Measurements from ENCODE around the gene CADM3. TPM values are rescaled to one million over a fixed set of nuclear protein-coding genes. Genes with fewer than 3 reads are reported as not detected.

The CADM3 gene
- total RNA-seq, 1 donor from 2014 or later = 0.13 TPM

DNA sequence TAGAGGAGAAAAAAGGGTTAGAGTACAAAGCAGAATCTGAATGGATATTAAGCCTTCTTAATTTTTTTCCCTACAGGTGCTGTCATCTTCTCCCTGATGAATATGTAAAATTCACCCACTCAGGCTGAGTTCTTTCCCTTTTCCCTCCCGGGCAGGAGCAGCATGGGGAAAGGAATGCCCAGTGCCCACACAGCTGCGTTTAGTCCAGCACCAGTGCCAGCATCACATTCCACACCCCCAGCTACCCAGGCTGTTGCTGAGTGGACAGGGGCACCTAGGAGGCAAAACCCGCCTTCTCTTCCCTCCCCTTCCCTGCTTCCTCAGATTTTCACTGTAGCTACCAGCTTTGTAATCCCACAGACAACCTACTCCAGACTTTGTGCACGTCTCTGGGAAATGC, 3.4 kb upstream of the CADM3 start:
- Mint-ChIP-seq H3K27me3 (ENCODE audit: unreplicated experiment) (peaks cover 55% of the 10 kb centered on the region), H3K36me3 (ENCODE audit: unreplicated experiment) (no peaks in the 10 kb centered on the region), H3K27ac (ENCODE audit: unreplicated experiment) (no peak overlapping the region), H3K4me1 (ENCODE audit: unreplicated experiment) (peaks cover 5% of the 10 kb centered on the region), H3K4me3 (ENCODE audit: unreplicated experiment) (no peak overlapping the region), H3K9me3 (ENCODE audit: unreplicated experiment) (no peaks in the 10 kb centered on the region)
- DNase-seq (ENCODE audit: extremely low spot score, unreplicated experiment) = no peak
- TF ChIP-seq, protein P1, sequence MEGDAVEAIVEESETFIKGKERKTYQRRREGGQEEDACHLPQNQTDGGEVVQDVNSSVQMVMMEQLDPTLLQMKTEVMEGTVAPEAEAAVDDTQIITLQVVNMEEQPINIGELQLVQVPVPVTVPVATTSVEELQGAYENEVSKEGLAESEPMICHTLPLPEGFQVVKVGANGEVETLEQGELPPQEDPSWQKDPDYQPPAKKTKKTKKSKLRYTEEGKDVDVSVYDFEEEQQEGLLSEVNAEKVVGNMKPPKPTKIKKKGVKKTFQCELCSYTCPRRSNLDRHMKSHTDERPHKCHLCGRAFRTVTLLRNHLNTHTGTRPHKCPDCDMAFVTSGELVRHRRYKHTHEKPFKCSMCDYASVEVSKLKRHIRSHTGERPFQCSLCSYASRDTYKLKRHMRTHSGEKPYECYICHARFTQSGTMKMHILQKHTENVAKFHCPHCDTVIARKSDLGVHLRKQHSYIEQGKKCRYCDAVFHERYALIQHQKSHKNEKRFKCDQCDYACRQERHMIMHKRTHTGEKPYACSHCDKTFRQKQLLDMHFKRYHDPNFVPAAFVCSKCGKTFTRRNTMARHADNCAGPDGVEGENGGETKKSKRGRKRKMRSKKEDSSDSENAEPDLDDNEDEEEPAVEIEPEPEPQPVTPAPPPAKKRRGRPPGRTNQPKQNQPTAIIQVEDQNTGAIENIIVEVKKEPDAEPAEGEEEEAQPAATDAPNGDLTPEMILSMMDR (IDR thresholded peaks at IDR 0.05) = no peak

DNA sequence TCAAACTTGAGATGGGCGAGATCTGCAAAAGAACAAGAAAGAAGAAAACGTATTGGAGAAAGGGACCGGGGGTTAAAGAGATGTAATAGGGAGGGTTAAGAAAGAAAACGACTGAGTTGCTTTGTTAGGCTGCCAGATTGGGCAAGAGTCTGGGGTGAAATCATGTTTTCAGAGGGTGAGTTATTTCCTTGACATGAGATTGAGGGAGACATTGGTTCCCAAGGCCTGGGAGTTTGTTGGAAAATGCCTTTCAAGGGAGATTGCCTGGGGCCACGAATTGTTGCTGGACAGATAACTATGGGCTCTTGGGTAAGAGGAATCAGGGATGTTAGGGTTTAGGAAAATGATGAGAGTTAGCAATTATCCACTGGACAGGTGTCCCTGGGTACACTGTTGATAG, 776 bp upstream of the CADM3 start:
- no peak for DNase-seq (ENCODE audit: extremely low spot score, unreplicated experiment)
- Mint-ChIP-seq H3K27me3 (ENCODE audit: unreplicated experiment) (peaks cover 65% of the 10 kb centered on the region), H3K27ac (ENCODE audit: unreplicated experiment) (no peak overlapping the region), H3K4me3 (ENCODE audit: unreplicated experiment) (no peak overlapping the region), H3K36me3 (ENCODE audit: unreplicated experiment) (no peaks in the 10 kb centered on the region), H3K4me1 (ENCODE audit: unreplicated experiment) (peaks cover 5% of the 10 kb centered on the region), H3K9me3 (ENCODE audit: unreplicated experiment) (no peaks in the 10 kb centered on the region)
- TF ChIP-seq, protein P1 (IDR thresholded peaks at IDR 0.05) = no peak

DNA sequence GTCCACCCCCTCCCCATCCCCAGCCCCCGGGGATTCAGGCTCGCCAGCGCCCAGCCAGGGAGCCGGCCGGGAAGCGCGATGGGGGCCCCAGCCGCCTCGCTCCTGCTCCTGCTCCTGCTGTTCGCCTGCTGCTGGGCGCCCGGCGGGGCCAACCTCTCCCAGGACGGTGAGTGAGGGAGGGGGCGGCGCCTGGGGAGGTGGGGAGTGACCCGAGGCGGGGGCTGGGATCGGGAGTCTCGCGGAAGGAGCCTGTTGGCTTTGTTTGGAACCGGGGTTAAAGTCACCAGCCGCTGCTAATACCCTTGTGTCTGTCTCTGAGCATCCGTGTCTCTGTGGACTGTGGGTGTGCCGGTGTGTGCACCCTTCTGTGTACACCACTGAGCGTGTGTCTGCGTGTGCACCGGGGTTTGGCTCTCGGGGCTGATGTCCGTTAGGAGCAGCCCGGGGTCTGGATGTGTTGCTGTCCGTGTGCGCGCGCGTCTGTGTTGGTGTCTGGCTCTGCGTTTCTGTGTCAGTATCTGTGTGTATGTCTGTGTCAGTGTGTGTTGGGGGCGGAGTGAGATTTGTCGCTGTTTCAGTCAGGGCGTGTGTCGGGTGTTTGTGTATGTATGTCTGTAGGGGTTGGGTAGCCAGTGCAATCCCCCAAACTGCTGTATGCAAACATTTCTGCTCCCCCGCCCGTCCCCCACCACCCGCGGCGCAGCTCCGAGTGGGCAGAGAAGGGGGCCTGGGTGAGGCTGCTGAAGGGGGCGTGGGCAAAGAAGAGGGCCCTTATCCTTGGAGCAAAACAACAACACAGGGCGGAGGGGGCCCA, 480 bp downstream of the CADM3 start:
- Mint-ChIP-seq H3K27me3 (ENCODE audit: unreplicated experiment) (peaks cover 54% of the 10 kb centered on the region), H3K4me3 (ENCODE audit: unreplicated experiment) (peak overlapping the region; percentile 24), H3K4me1 (ENCODE audit: unreplicated experiment) (peaks cover 5% of the 10 kb centered on the region), H3K9me3 (ENCODE audit: unreplicated experiment) (no peaks in the 10 kb centered on the region), H3K27ac (ENCODE audit: unreplicated experiment) (no peak overlapping the region), H3K36me3 (ENCODE audit: unreplicated experiment) (no peaks in the 10 kb centered on the region)
- TF ChIP-seq, protein P1 (IDR thresholded peaks at IDR 0.05) = no peak
- no peak for DNase-seq (ENCODE audit: extremely low spot score, unreplicated experiment)

GRCh38 chr1:159172614-159173291, 1.3 kb downstream of the CADM3 start:
- no peak for DNase-seq (ENCODE audit: extremely low spot score, unreplicated experiment)
- Mint-ChIP-seq H3K4me1 (ENCODE audit: unreplicated experiment) (peaks cover 5% of the 10 kb centered on the region), H3K36me3 (ENCODE audit: unreplicated experiment) (no peaks in the 10 kb centered on the region), H3K4me3 (ENCODE audit: unreplicated experiment) (no peak overlapping the region), H3K27me3 (ENCODE audit: unreplicated experiment) (peaks cover 51% of the 10 kb centered on the region), H3K27ac (ENCODE audit: unreplicated experiment) (no peak overlapping the region), H3K9me3 (ENCODE audit: unreplicated experiment) (no peaks in the 10 kb centered on the region)
- TF ChIP-seq, protein P1 (IDR thresholded peaks at IDR 0.05) = no peak

DNA sequence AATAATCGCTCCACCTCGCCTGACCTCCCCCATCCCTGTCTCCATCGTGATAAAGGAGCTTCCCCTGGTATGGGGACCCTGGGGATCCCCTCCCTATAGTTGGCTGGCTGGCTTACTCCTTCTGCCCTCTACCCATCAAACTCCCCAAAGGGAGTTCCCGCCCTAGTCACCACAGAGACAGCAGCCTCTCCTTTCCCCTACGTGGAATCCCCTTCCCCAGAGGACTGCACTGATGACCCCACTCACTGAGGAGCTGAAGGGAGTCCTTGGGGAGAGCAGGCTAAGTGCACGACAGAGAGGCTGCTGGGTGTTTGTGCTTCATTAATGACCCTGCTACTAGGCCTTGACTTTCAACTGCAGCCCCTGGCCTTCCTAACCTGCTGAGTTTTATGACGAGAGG, 1.9 kb downstream of the CADM3 start:
- no peak overlapping the region for H3K27ac Mint-ChIP-seq (ENCODE audit: unreplicated experiment)
- H3K27me3 Mint-ChIP-seq (ENCODE audit: unreplicated experiment) = peaks cover 45% of the 10 kb centered on the region

More for the DNA sequence above, 1.9 kb downstream of the CADM3 start:
- TF ChIP-seq, protein P1 (IDR thresholded peaks at IDR 0.05) = no peak
- Mint-ChIP-seq H3K4me1 (ENCODE audit: unreplicated experiment) (peaks cover 5% of the 10 kb centered on the region), H3K9me3 (ENCODE audit: unreplicated experiment) (no peaks in the 10 kb centered on the region), H3K4me3 (ENCODE audit: unreplicated experiment) (no peak overlapping the region), H3K36me3 (ENCODE audit: unreplicated experiment) (no peaks in the 10 kb centered on the region)
- no peak for DNase-seq (ENCODE audit: extremely low spot score, unreplicated experiment)

All from osteocyte (in vitro differentiated cells).